IPS DF 19.7 (cell line): Measurements from ENCODE around the gene ATN1.
"Not testable (repeated sequence)": the region's sequence is repeated elsewhere in the genome, so short reads cannot be mapped to it uniquely, and the experiment has no call there.

ENCODE experiments used
- DNase-seq: peaks from one replicate; pipeline ENCODE4 v3.0.0-alpha.2; 2013; ENCODE audit warnings: low read depth, low spot score

ATN1 gene

GRCh38 chr12:6927379-6928021 is at the start of gene ATN1:
Gene ATN1 (plus strand): TSS chr12:6927959. CDS start chr12:6934002, 6,043 bp downstream.
- no peak for DNase-seq

GRCh38 chr12:6879824-6880223 is 47.9 kb upstream of the ATN1 start:
- not testable (repeated sequence) for DNase-seq

DNA sequence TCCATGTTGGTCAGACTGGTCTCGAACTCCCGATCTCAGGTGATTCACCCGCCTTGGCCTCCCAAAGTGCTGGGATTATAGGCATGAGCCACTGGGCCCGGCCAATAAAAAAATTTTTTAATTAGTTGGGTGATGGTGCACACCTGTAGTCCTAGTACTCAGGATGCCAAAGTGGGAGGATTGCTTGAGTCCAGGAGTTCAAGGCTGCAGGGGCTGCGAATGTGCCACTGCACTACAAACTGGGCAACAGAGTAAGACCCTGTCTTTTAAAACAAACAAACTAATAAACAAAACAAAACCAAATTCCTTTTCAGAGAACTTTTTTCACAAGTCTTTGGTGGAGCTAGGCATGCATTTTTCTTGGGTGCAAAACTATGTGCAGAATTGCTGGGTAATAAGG is 44.5 kb upstream of the ATN1 start:
- no peak for DNase-seq

GRCh38 chr12:6883683-6884082 is 44.1 kb upstream of the ATN1 start:
- DNase-seq = no peak

GRCh38 chr12:6884539-6884938 is 43.2 kb upstream of the ATN1 start:
- DNase-seq = no peak

GRCh38 chr12:6886206-6886999 is 41.4 kb upstream of the ATN1 start:
- not testable (repeated sequence) for DNase-seq

DNA sequence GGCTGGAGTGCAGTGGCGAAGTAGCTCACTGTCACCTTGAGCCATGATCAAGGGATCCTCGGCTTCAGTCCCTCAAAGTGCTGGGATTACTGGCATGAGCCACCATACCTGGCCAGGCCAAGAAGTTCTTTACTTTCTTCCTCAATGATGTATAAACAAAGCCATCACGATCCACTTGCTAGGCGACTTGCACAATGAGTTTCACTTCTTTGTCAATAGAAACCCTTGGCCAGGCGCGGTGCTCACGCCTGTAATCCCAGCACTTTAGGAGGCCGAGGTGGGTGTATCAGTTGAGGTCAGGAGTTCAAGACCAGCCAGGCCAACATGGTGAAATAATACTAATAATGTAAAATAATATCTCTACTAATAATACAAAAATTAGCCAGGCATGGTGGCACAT is 40.3 kb upstream of the ATN1 start:
- no peak for DNase-seq

DNA sequence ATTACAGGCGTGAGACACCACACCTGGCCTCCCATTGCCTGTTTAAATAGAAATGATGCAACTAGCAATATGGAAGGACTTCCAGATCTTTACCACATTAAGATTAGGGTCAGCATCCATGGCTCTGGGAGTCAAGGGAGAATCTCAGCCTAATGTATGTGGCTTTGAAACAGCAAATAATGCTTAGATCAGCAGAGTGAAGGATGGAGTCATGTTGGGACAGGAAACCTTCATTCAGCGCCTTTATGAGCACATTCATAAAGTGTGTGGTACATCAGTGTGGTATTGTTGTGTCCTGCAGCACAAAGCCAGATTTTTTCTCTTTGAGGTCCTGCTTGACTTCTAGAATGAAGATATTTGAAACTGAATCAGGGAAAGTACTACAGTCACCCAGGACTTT is 39.4 kb upstream of the ATN1 start:
- no peak for DNase-seq

GRCh38 chr12:6888794-6889193 is 39.0 kb upstream of the ATN1 start:
- not testable (repeated sequence) for DNase-seq

GRCh38 chr12:6889775-6890573 is 37.8 kb upstream of the ATN1 start:
- not testable (repeated sequence) for DNase-seq

- peak; percentile 65 for DNase-seq
Measured at GRCh38 chr12:6890789-6891645, 36.7 kb upstream of the ATN1 start.

GRCh38 chr12:6891646-6892001 is 36.1 kb upstream of the ATN1 start:
- DNase-seq = no peak

- not testable (repeated sequence) for DNase-seq
Measured at GRCh38 chr12:6892683-6893082, 35.1 kb upstream of the ATN1 start.

- DNase-seq = no peak
Measured at GRCh38 chr12:6894321-6894720, 33.4 kb upstream of the ATN1 start.

DNA sequence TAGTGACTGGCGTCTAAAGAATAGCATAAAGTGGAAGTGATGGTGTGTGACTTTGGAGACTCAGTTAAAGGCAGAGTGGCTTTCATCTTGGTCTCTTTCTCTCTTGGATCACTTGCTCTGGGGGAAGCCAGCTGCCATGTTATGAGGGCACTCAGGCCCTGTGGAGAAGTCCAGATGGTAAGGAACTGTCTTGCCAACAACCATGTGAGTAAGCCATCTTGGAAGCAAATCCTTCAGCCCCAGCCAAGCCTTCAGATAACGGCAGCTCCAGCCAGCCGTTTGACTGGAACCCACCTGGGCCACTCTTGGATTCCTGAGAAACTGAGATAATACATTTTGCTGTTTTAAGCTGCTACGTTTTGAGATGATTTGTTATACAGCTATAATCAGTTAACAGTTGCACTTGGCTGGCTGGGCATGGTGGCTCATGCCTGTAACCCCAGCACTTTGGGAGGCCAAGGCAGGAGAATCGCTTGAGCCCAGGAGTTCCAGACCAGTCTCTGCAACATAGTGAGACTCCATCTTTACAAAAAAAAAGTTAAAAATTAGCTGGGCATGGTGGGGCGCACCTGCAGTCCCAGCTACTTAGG is 30.8 kb upstream of the ATN1 start:
- no peak for DNase-seq

DNA sequence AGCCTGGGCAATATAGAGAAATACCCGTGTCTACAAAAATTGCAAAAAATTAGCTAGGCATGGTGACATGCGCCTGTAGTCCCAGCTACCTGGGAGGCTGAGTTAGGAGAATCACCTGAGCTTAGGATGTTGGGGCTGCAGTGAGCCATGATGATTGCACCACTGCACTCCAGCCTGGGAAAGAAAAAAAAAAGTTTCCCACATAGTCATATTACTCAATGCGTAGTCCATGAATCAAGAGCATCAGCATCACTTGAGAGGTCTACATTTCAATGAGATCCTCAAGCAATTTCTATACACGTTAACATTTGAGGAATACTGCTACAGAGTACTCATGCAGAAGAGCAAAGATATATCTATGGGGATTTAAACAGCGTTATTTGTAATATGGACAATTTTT is 28.3 kb upstream of the ATN1 start:
- no peak for DNase-seq

DNA sequence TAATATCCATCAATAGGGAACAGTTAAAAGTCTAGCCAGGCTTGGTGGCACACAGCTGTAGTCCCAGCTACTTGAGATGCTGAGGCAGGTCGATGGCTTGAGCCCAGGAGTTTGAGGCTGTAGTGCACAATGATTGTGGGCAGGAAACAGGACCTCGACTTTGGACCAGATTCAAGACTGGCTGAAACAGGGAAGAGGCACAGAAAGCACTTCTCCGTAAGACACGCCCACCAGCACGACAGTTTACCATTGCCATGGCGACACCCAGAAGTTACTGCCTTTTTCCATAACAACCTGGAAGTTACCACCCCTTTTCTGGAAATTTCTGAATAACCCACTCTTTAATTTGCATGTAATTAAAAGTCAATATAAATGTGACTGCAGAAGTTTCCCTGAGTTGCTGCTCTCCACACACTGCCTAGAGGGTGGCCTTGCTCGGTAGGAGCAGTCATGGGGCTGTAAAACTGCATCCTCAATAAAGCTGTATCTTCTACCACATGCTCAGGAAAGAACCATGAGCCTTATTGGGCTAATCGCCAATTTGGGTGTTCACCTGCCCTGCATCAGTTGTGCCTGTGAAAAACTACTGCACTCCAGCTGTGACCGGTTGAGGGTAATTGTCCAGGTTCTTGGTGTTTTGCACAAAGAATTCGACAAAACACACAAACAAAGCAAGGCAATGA is 27.8 kb upstream of the ATN1 start:
- DNase-seq = no peak

- DNase-seq = no peak
Measured at GRCh38 chr12:6902448-6902847, 25.3 kb upstream of the ATN1 start.

DNA sequence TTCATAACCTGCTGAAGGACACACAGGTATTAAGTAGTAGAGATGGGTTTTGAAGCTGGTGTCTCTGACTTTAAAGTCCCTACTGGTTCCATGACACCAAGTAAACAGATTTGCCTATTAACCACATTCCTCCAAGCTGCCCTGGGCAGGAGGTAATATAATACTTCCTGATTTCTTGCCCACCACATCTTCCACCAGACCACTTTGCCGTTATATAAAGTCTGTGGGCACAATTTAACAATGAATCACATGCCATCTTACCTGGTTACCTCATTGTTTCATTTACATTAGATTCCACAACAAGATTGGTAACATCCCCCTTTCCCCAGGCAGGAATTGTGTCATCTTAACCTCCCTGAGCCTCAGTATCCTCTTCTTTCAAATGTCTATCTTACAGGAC is 24.0 kb upstream of the ATN1 start:
- no peak for DNase-seq
